ENCODE results near the gene BMP7. TPM values are rescaled to one million over a fixed set of nuclear protein-coding genes. Genes with fewer than 3 reads are reported as not detected.

BMP7 gene
- total and polyA plus RNA-seq, 2 of the 8 experiments (the other 6 are each of a cell fraction or from before 2014, with no cell fraction given) = 9.2 to 14.7 TPM

GRCh38 chr20:57283860-57284259, 17.4 kb upstream of the BMP7 start (continued):
- TF ChIP-seq RAD21 (IDR thresholded peaks at IDR 0.05 in 1 of 2, conservative IDR thresholded peaks at IDR 0.05 in 1 of 2; ENCODE audit: low read depth in 2 of 2, low read length in 2 of 2) = no peak
- no peak for TF ChIP-seq ATF3 (IDR thresholded peaks at IDR 0.05; ENCODE audit: insufficient read depth, low read depth, low read length)
- TF ChIP-seq CTBP2 (IDR thresholded peaks at IDR 0.05; ENCODE audit: borderline replicate concordance, insufficient read depth, insufficient read length, low read length) = no peak
- no peak for TF ChIP-seq KDM1A (IDR thresholded peaks at IDR 0.05; ENCODE audit: borderline replicate concordance, low read length)
- no peak for TF ChIP-seq TBP (IDR thresholded peaks at IDR 0.05; ENCODE audit: low read depth, low read length)

Data from H1 (cell line).